T47D (cell line): ENCODE data around the gene EPHA2.
A peak's percentile ranks its signal among the peaks of the same experiment; 100 is the strongest.
"Not testable (repeated sequence)": the region's sequence is repeated elsewhere in the genome, so short reads cannot be mapped to it uniquely, and the experiment has no call there.

Experiments
- DNase-seq, 2 experiments: peaks; one replicate each; pipeline versions ENCODE4 v3.0.0 to v3.0.0-alpha.2; 2011 to 2012; ENCODE audit warnings: low read depth in 1 of 2, low spot score in 1 of 2
- JUND ChIP-seq: IDR thresholded peaks from 2 replicates; pipeline ENCODE4 v1.6.1; 2012; ENCODE audit warnings: low read depth
- in situ Hi-C: cut with HindIII; loops from 2 replicates; pipeline ENCODE4 v1.10.0; 2016; ENCODE audit warnings: low sequenced_read_pairs, low pct_unique_long_range_greater_than_20kb

Gene EPHA2

GRCh38 chr1:16170283-16170673 lies 14.4 kb upstream of the EPHA2 start:
- no peak for DNase-seq
- in situ Hi-C loops: no loop called here
- no peak for TF ChIP-seq JUND

- no peak for TF ChIP-seq JUND
- in situ Hi-C loops: no loop called here
- DNase-seq: no peak
Observed at GRCh38 chr1:16168622-16169360, 12.9 kb upstream of the EPHA2 start.

- DNase-seq, in situ Hi-C loops: not testable (repeated sequence)
Observed at GRCh38 chr1:16168144-16168495, 12.3 kb upstream of the EPHA2 start.

DNA sequence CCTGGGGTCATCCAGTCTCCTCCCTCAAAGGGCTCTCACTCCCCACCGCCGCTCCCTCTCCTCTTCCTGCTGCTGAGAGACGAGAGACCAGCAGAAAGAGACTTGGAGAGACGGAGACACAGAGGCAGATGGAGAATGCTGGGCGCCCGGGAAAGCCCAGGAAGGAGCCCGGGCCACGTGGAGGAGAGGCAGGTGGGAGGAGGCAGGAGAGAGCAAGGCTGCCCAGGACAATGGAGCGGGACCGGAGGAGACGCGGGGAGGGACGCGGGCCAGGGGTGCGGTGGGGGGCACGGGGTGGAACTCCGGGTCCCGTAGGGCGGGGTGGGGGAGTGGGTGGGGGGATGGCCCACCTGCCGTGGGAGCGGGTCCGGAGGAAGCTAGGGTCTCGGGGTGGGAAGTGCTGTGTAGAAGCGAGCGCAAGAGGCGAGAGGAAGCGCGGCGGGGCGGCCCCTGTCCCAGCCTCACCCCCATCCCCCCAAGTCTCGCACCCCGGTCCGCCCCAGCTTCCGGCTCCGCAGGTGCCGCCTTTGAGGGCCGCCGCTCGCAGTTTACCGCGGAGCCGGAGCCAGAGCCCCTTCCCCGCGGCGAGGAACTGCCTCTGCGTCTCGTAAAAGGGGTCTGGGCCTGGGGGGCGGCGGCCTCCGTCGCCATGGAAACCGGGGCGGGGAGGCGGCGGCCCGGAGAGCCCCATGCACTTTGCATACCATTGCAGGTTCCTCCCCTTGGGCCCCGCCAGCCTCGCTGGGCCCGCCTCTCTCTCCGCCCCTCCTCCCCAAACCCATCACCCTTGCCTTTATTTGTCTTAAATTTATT lies 11.7 kb upstream of the EPHA2 start:
- TF ChIP-seq JUND: no peak
- DNase-seq: peak in 1 of 2 experiments; percentile 56
- in situ Hi-C loops: no loop called here

DNA sequence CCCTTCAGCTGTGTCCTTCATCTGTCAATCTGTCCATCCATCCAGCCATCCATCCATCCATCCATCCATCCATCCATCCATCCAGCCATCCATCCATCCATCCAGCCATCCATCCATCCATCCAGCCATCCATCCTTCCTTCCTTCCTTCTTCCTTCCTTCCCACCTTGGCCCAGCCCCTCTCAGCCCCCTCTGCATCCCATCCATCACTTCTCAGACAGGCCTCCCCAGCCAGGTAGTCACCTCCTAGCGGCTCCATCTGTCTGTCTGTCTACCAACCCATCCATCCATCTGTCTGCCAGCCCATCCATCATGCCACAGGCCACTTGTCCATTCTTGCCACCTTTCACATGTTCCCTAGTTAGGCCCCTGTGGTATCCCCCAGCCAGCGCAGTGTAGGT lies 10.2 kb upstream of the EPHA2 start:
- TF ChIP-seq JUND: no peak
- in situ Hi-C loops: no loop called here
- no peak for DNase-seq

DNA sequence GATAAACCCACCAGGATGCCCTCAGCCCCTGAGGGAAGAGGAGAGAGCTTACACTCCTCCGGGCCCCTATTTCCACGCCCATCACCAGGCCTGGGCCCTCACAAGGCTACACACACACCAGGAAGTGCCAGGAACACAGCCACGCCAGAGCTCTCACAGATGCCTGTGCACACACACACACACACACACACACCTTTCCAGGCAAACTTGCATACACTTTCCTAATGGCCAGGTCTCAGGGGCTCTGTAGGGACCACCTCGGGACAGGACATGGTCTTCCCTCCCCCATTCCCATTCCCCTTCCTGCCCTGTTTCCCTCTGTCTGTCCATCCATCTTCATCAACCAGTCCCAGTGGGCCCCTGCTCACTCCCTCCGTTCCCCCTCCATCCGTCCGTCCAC lies 9.7 kb upstream of the EPHA2 start:
- in situ Hi-C loops: no loop called here
- TF ChIP-seq JUND: no peak
- DNase-seq: no peak

DNA sequence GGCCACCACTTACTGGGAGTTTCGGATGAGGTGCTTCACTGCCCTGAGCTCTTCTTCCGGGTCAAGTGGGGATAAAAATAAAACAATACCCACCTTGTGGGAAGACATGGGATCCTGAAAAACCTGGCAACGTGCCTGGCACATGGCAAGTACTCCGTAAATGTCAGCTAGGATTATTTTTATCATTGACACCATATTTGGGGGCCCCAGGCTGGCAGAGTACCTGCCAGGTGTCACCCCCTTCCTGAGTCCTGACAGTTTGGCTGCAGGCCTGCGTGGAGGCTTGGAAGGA lies 9.2 kb upstream of the EPHA2 start:
- TF ChIP-seq JUND: no peak
- in situ Hi-C loops: no loop called here
- no peak for DNase-seq

GRCh38 chr1:16164213-16165072 lies 8.6 kb upstream of the EPHA2 start:
- in situ Hi-C loops: no loop called here
- TF ChIP-seq JUND: no peak
- no peak for DNase-seq

GRCh38 chr1:16163608-16164212 lies 7.8 kb upstream of the EPHA2 start:
- DNase-seq, in situ Hi-C loops: not testable (repeated sequence)

- DNase-seq: no peak
- in situ Hi-C loops: no loop called here
- no peak for TF ChIP-seq JUND
Observed at GRCh38 chr1:16162163-16162822, 6.4 kb upstream of the EPHA2 start.

- in situ Hi-C loops: no loop called here
- TF ChIP-seq JUND: no peak
- DNase-seq: no peak
Observed at GRCh38 chr1:16161717-16162116, 5.8 kb upstream of the EPHA2 start.

DNA sequence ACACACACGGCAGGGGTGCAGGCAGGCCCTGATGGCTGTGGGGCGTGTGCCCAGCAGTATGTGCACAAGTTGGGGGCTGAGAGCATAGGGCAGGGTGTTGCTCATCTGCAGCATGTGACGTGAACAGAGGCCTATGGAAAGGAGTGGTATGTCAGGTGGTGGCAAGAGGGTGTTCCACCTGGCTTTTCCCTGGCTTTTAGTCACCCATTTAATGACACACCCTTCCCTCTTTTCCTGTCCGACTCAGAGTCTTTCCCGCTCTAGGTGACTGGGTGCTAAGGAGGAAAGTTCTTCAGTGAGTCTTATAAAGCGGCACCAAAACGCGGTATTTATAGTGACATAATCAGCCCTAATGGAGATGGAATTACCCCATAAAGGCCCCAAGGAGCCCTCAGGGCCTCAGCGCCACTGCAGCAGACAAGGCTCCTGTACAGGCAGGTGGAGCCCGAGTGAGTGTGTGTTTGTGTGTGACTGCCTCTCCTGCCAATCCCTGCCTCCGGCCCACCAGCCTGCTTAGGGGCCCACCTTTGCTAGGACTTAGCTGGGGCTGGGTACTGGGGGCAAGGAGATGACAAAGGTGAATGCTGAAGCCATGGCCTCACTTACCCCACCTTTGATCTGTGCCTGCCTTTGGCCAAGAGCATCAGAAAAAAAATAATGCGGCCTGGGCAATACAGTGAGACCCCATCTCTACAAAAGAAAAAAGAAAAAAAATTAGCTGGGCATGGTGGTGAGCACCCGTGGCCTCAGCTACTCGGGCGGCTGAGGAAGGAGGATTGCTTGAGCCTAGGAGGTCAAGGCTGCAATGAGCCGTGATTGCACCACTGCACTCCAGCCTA lies 3.3 kb upstream of the EPHA2 start:
- in situ Hi-C loops: no loop called here
- TF ChIP-seq JUND: no peak
- DNase-seq: no peak
